ENCODE data around the gene FOXO4.

Gene FOXO4

GRCh38 chrX:71118985-71119535, 23.4 kb downstream of the FOXO4 start:
- no peaks in the 10 kb centered on the region for H4K20me1 ChIP-seq (ENCODE audit: insufficient read depth, low read length)
- H3K9me2 ChIP-seq (replicated peaks; ENCODE audit: insufficient read depth, low read length), result no peaks in the 10 kb centered on the region
- no peaks in the 10 kb centered on the region for H3K27me3 ChIP-seq (replicated peaks; ENCODE audit: insufficient read depth, low read length)
- no peaks in the 10 kb centered on the region for H3K9me3 ChIP-seq (replicated peaks; ENCODE audit: insufficient read depth, low read length)
- DNase-seq, result no peak
- peak overlapping the region; percentile 89; the same call in 1 of the 2 replicates for H3K9ac ChIP-seq (ENCODE audit: low read length)
- peak overlapping the region; percentile 57 for H3K4me2 ChIP-seq (ENCODE audit: low read depth, low read length)
- H3K79me2 ChIP-seq (ENCODE audit: low read length), result peaks cover 8% of the 10 kb centered on the region
- H3K4me3 ChIP-seq (ENCODE audit: low read length), result peak overlapping the region; percentile 74
- H3K27ac ChIP-seq (ENCODE audit: low read length), result no peak overlapping the region
- H2AFZ ChIP-seq (ENCODE audit: low read length), result no peak overlapping the region
- H3K4me1 ChIP-seq (ENCODE audit: low read length), result no peaks in the 10 kb centered on the region
- no peaks in the 10 kb centered on the region; the same call in 1 of the 2 replicates for H3K36me3 ChIP-seq (replicated peaks; ENCODE audit: insufficient read depth, low read length)
- H3F3A ChIP-seq (ENCODE audit: insufficient read depth, low read length), result no peaks in the 10 kb centered on the region
- TF ChIP-seq CTCF (IDR thresholded peaks at IDR 0.05; ENCODE audit: low read length), result no peak
- TF ChIP-seq EZH2 (optimal IDR thresholded peaks at IDR 0.05; ENCODE audit: low read depth, low read length), result no peak
- no peak for TF ChIP-seq EZH2phosphoT487 (IDR thresholded peaks at IDR 0.05; ENCODE audit: low read length)

DNA sequence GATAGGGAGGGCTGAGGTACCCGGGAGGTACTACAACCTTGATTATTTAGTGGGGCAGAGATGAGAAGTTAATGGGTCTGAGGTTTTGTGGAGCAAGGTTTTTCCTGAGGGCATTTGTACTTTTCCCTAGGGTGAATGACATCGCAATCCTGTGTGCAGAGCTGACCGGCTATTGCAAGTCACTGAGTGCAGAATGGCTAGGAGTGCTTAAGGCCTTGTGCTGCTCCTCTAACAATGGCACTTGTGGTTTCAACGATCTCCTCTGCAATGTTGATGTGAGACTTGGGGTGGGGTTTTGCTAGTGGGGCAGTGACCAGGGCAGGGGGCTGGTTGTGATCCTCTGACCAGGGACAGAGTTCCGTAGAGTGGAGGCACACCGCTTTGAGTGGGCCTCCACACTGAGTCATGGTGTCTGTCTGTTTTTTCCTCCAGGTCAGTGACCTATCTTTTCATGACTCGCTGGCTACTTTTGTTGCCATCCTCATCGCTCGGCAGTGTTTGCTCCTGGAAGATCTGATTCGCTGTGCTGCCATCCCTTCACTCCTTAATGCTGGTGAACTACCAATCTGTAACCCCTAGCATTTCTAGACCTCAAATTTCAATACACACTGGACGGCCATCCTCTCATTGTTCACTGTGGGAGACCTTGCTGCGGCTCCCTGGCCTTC, 32.6 kb downstream of the FOXO4 start:
- TF ChIP-seq CTCF (IDR thresholded peaks at IDR 0.05; ENCODE audit: low read length), result no peak
- TF ChIP-seq EZH2phosphoT487 (IDR thresholded peaks at IDR 0.05; ENCODE audit: low read length), result no peak
- TF ChIP-seq EZH2 (optimal IDR thresholded peaks at IDR 0.05; ENCODE audit: low read depth, low read length), result no peak
- Histone ChIP-seq H3K9me2 (replicated peaks; ENCODE audit: insufficient read depth, low read length) (no peaks in the 10 kb centered on the region), H3K36me3 (replicated peaks; ENCODE audit: insufficient read depth, low read length) (no peaks in the 10 kb centered on the region), H3K9me3 (replicated peaks; ENCODE audit: insufficient read depth, low read length) (no peaks in the 10 kb centered on the region), H3K4me1 (ENCODE audit: low read length) (no peaks in the 10 kb centered on the region), H2AFZ (ENCODE audit: low read length) (no peak overlapping the region), H3K27me3 (replicated peaks; ENCODE audit: insufficient read depth, low read length) (no peaks in the 10 kb centered on the region), H4K20me1 (ENCODE audit: insufficient read depth, low read length) (no peaks in the 10 kb centered on the region), H3K79me2 (ENCODE audit: low read length) (no peaks in the 10 kb centered on the region), H3K4me2 (ENCODE audit: low read depth, low read length) (no peak overlapping the region), H3K27ac (ENCODE audit: low read length) (no peak overlapping the region), H3K4me3 (ENCODE audit: low read length) (no peak overlapping the region), H3F3A (ENCODE audit: insufficient read depth, low read length) (no peaks in the 10 kb centered on the region), H3K9ac (ENCODE audit: low read length) (no peak overlapping the region)
- no peak for DNase-seq

DNA sequence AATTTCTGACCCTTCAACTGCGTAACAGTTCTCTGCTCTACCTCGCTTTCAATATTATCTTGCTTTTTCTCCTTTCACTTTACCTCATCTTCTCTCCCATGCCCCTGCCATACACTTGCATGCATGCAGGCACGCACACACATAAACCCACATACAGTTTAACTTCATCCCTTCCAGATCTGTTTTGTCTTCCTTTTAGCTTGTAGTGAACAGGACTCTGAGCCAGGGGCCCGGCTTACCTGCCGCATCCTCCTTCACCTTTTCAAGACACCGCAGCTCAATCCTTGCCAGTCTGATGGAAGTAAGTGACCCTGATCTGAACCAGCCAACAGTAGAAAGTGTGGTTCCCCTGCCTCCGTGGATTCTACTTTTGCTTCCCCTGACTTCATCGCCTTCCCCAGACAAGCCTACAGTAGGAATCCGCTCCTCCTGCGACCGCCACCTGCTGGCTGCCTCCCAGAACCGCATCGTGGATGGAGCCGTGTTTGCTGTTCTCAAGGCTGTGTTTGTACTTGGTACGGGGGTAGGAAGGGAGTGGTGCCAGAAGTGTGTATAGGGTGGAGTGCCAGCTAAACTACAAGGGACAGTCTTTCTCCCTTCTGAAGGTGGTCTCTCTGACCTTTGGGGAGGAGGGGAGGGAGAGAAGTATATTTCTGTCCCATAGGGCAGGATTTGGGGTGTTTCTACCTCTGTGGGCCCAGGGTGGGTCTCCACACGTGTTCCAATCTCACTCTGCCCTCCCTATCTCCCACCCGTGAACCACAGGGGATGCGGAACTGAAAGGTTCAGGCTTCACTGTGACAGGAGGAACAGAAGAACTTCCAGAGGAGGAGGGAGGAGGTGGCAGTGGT, 33.5 kb downstream of the FOXO4 start:
- H3K9ac ChIP-seq (ENCODE audit: low read length), result no peak overlapping the region
- no peaks in the 10 kb centered on the region for H4K20me1 ChIP-seq (ENCODE audit: insufficient read depth, low read length)
- H3K4me2 ChIP-seq (ENCODE audit: low read depth, low read length), result no peak overlapping the region
- no peaks in the 10 kb centered on the region for H3F3A ChIP-seq (ENCODE audit: insufficient read depth, low read length)
- no peaks in the 10 kb centered on the region for H3K27me3 ChIP-seq (replicated peaks; ENCODE audit: insufficient read depth, low read length)
- H2AFZ ChIP-seq (ENCODE audit: low read length), result no peak overlapping the region
- DNase-seq, result peak; percentile 54
- H3K36me3 ChIP-seq (replicated peaks; ENCODE audit: insufficient read depth, low read length), result no peaks in the 10 kb centered on the region
- TF ChIP-seq EZH2 (optimal IDR thresholded peaks at IDR 0.05; ENCODE audit: low read depth, low read length), result no peak
- peak; percentile 79 for TF ChIP-seq CTCF (IDR thresholded peaks at IDR 0.05; ENCODE audit: low read length)
- no peak overlapping the region for H3K27ac ChIP-seq (ENCODE audit: low read length)
- H3K9me2 ChIP-seq (replicated peaks; ENCODE audit: insufficient read depth, low read length), result no peaks in the 10 kb centered on the region
- no peaks in the 10 kb centered on the region for H3K79me2 ChIP-seq (ENCODE audit: low read length)
- H3K4me3 ChIP-seq (ENCODE audit: low read length), result no peak overlapping the region
- H3K4me1 ChIP-seq (ENCODE audit: low read length), result no peaks in the 10 kb centered on the region
- H3K9me3 ChIP-seq (replicated peaks; ENCODE audit: insufficient read depth, low read length), result no peaks in the 10 kb centered on the region

Measured in MM.1S (cell line).